NCI-H524 (cell line): Measurements from ENCODE around the gene MTFP1.
"Not testable (repeated sequence)": the region's sequence is repeated elsewhere in the genome, so short reads cannot be mapped to it uniquely, and the experiment has no call there.

Source experiments
- DNase-seq, 2 experiments: peaks; one replicate each; lab custom pipeline; 2025; lab: John Stamatoyannopoulos, UW

The MTFP1 gene

DNA sequence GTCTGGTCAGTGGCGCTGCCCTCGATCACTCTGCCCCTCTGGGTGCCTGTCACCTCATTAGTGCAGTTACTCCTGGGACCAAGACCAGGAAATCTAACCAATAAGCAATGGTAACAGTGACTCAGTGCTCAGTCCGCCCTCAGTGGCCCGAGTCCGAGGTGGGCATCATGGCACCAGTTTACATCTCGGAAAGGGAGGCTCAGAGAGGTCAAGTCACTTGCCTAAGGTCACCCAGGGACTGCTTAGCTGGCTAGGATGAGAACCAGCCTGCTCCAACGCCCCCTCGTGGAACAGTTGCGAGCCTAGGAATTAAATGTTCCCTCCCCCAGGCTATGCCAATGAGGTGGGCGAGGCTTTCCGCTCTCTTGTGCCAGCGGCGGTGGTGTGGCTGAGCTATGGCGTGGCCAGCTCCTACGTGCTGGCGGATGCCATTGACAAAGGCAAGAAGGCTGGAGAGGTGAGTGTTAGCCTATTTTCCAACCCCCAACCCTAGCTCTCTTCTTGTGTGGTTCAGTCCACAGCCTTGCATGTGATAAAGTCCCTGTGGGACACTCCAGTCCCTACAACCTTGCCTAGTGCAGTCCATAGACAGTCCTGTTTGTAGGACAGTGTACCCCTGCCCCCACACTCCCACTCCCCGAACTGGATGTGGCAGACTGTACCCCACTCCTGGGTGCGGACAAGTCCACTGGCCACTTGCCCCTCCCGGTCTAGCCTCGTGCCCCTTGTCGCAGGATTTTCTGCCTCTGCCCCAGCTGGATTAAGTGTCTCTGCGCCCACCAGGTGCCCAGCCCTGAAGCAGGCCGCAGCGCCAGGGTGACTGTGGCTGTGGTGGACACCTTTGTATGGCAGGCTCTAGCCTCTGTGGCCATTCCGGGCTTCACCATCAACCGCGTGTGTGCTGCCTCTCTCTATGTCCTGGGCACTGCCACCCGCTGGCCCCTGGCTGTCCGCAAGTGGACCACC is 1.1 kb downstream of the MTFP1 start:
- peak; percentile 72 to 76 for DNase-seq

DNA sequence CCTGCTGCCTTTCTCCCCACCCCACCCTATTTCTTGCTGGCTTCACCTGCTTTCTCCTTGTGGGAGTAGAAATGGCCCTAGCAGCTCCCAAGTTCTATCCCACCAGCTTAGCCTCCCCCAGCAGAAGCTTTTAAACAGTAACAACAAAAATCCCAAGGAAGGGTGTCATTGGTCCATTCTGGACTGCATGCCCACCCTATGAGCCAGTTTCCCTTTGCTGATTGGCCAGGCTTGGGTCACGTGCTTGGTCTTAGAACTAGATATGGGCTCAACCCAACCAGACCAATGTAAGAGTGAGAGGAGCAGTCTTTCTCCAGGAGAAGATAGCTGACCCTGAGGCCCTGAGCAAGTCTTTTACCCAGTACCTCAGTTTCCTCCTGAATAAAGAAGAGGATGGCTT is 2.3 kb downstream of the MTFP1 start:
- no peak for DNase-seq

DNA sequence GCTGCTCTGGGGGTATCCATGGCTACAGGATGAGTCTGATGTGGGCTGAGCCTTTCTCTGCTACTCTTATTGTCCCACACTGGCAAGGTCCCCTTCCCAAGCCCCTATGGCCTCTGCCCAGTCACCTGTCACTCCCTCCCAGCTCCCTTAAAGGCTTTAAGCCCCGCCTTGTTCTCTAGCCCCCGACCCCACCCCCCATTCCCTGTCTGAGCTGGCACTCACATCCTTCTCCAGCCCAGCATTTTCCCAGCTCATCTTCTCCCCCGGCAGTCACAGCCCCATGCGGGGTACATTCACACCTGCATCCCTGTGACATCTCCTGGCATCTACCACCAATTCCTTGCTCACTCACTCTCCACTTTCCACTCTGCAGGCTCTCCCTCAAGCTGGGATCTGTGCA is 4.3 kb downstream of the MTFP1 start:
- DNase-seq = no peak

DNA sequence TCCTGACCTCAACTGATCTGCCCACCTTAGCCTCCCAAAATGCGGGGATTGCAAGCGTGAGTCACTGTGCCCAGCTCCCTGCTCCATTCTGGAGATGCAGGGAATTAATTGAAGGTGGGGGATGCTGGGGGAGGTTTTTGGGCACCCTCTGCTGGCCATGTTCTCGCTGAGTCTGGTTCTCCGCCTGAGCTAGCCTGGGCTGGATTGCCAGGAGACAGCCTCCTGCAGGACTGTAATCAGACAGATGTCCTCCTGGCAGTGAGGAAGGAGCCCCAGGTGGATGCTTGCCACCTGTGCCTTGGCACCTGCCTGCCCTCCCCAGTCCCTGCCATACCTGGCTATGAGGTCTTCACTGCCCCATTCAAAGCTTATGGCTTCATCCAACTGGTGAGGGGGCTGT is 5.4 kb downstream of the MTFP1 start:
- no peak for DNase-seq

DNA sequence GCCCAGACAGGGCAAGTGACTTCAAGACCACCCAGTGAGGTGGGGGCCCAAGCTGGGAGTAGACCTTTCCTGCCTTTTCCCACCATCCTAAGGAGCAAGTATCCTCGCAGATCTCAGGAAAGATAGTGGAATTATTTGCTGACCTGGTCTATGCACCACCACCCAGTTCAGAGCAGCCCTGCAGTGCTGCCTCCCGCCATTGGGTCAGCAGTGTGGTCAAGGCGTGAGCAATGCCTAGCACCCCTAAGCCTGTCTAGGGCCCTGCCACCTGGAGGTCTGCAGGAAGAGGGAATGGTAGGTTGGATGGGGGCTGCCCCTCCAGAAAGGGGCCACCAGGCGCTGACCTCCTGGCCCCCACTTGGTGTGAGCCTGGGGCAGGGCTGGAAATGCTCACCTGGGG is 6.5 kb downstream of the MTFP1 start:
- DNase-seq = no peak

DNA sequence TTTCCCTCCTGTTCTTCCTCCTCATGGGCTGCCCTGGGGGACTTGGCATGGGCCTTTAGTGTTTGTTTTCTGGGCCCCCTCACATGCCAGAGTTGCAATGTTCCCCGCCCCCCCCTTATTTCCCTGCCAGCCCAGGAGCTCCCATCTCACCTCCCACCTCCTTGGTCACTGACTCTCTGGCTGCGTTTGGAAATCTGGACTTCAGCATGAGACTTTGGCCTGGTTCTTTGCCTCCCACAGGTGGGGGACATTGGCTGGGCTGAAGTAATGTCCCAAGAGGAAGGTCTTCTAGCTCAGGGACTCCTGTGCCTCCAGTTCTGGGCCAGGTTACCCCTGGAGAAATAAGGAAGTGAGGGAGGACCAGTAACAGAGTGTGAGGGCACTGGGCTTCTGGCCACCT is 7.0 kb downstream of the MTFP1 start:
- DNase-seq = no peak

DNA sequence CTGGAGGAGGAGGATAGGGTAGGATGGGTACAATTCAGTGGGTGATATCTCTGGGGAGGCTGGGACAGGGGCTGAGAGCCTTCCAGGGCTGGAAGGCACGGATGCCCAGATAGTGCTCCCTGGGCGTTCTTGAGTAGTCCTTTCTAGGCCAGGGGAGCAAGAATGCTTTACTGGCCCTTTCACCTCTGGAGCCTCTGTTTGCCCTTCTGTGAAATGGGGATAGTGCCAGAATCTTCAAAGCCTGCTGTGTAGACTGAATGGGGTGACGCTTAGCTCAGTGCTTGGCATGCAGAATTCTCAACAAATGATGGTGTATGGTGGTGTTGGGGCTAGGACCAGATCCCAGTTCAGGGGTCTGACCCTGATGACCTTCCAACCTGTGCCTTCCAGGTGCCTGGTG is 7.7 kb downstream of the MTFP1 start:
- DNase-seq = no peak

DNA sequence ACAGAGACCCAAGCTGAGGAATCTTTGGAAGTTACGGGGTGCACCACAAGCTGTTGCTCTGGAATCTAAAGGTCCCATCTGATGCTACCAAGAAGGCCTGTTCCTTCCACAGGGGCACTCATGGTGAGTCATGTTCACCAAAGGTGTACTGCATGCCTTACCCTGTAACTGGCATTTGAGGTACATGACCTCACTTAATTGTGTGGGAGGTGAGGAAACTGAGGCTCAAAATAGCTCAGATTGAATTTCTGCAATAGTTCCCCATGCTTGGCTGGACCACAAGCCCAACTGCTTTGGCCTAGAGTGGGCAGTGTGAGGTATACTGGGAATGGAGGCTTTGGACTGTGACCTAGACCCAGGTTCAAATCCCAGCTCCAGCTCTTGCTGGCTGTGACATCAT is 8.2 kb downstream of the MTFP1 start:
- DNase-seq = no peak

DNA sequence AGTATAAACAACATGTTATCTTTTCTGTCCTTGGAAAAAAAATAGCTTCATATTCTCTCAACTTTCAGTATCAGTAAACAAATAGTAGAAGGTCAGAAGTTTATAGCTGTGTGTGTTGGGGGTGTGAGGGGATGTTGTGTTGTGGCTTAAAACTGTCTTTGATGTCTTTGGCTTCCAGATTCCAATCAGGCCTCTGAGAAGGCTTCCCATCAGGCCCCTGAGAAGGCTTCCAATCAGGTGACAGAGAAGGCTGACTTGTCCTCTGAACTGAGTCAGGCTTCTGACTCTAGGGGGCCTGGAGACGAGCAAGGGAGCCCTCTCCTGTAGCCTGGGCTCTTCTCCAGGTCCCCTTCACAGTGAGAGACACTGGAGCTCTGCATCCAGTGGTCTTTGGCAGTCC is 9.3 kb downstream of the MTFP1 start:
- no peak for DNase-seq

DNA sequence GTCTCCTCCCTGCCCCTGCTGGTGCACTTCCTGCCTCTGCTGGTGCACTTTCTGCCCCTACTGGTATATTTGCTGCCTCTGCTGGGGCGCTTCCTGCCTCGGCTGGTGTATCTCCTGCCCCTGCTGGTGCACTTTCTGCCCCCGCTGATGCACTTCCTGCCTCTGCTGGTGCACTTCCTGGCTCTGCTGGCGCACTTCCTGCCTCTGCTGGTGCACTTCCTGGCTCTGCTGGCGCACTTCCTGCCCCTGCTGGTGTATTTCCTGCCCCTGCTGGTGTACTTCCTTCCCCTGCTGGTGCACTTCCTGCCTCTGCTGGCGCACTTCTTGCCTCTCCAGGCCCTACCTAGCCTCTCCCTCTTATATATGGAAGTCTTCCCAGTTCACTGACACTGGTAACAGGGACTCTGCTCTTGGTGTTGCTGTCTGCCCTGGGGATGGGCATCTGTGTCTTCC is 10.1 kb downstream of the MTFP1 start:
- DNase-seq = no peak

DNA sequence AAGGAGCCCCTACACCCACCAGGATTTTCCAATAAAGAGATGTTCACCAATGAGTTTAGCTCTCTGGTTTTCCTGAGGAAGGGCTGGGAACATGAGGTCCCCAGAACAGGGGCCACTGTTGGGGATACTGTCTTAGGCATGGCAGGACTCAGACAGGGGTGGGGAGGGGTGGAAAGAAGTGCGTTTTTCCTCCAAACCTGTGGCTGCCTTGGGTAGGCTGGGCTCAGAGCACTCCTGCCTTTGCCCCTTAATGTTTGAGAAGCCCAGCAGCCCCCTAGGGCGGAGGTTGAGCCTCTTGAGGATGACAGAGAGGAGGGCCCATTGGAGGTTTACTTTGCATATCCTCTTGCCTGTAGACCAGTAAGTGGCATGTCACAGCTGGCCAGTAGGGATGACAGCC is 10.6 kb downstream of the MTFP1 start:
- DNase-seq = no peak

DNA sequence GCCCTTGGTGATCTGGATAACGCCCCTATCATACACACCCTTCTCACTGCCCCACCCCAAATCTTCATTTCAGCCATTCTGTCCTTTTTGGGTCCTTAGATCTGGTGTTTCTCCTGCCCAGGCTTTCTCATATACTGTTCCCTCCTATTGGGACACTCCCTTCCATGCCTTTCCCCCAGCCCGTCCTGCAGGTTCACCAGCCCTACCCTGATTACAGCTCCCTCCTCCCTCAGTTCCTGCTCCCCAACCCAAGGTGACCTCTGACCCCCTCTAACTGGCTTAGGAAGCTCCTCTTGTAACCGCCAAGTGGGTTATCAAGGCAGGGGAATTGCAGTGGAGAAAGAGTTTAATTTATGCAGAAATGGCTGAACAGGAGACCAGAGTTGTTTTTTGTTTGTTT is 13.0 kb downstream of the MTFP1 start:
- no peak for DNase-seq

DNA sequence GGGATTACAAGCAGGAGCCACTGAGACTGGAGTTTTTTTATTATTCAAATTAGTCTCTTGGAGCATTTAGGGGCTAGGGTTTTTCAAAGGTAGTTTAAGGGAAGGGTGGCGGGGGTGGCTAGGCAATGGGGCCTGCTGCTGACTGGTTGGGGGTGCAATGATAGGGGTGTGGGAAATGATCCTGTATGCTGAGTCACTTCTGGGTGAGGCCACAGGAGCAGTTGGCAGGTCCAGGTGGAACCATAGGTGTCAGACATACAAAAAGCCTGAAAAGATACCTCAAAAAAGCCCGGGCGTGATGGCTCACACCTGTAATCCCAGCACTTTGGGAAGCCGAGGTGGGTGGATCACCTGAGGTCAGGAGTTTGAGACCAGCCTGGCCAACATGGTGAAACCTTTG is 13.7 kb downstream of the MTFP1 start:
- DNase-seq = no peak

DNA sequence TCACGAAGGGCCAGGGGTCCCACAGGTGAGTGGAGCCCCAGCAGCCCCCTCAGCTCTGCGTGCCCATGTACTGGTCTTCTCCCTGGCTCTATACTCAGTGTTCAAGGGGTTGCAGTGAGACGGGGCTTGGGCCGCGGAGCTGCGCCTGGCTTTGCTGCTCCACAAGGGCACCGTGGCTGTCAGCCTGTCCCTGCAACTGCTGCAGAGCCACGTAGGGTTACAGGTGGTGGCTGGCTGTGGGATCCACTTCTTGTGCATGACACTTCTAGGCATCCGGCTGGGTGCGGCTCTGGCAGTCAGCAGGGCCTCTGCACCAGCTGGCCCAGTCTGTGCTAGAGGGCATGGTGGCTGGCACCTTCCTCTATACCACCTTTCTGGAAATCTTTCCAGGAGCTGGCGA is 14.3 kb downstream of the MTFP1 start:
- DNase-seq = no peak

DNA sequence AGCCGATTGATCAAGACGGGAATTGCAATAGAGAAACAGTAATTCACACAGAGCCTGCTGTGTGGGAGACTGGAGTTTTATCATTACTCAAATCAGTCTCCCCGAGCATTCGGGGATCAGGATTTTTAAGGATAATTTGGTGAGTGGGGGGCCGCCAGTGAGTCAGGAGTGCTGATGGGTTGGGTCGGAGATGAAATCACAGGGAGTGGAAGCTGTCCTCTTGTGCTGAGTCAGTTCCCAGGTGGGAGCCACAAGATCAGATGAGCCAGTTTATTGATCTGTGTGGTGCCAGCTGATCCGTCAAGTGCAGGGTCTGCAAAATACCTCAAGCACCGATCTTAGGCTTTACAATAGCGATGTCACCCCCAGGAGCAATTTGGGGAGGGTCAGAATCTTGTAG is 15.5 kb downstream of the MTFP1 start:
- DNase-seq = no peak

DNA sequence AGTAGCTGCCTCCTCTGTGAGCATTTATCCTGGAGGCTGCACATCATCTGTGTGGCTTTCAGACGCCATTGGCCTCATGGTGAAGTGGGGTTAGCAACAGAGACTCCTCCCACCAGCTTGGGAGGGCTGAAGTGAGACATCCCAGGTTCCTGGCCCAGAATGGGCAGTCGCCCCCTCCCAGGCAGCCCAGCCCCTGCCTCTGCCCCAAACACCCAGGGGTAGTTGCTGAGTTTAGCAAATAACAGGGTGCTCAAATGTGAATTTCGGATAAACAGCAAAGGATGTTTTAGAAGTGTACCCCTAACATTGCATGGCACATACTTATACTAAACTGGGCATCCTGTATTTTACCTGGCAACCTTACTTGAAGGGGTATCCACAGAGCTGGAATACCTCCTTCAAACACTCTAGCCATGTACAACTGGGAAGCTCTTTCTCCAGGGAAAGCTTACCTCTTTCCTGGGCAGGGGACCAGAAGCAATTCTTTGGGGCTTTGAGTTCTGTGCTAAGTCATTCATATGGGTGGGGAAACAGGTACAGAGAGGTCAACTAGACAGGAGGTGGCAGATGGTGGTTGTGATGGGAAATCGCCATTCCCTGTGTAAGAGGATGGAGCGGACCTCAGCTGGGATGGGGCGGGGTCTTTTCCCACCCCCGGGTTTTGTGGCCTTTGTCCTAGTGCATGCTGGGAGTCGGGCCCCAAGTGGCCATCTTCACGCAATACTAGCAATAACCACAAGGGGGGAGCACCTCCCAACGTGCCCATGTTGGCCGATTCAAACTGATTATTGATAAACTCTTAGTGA is 19.3 kb downstream of the MTFP1 start:
- peak; percentile 73 to 87 for DNase-seq

DNA sequence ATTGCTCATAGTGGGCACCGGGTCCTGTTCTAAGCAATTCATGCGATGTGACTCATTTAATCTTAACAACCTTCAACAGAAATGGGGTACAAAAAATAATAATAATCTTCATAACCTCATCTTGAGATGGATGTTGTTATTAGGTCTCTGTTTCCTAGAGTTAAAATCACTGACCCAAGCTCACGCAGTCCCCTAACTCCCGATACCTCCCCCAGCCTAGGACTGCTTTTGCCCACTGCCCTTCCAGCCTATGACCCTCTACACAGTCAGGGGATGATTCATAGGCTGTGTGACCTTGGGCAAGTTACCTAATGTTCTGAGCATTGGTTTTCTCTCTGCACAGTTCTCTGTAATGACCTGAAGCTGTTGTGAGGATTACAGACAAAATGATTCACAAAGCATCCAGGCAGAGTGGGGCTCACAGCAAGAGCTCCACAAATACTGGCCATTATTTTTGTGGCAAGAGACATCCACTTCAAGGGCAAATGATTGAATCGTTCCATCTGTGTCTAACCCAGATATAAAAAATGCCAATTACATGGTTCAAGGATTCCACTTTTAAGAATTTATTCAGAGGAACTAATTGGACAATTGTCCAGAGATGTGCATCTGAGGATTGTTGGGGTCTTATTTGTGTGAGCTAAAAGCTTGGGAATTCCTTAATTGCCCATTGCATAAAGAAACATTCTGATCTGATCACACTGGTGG is 20.0 kb downstream of the MTFP1 start:
- no peak for DNase-seq

DNA sequence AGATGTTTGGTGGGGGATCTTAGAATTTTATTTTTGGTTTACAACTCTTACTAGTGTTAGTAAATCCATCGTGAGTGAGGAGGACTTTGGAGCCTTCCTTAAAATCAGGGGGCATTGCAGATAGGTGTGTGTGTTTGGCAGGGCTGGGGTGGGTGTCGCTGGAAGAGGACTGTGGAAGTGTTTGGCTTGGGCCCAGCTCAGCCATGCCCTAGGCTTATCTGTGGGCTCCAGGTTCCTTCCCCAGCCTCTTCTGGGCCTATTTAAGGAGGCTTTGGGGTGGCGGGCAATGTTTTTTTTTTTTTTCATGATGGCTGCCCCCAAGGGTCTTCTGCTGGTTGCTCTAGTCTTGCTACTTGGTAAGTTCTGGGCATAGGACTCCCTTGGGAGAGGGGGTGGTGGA is 22.1 kb downstream of the MTFP1 start:
- no peak for DNase-seq

DNA sequence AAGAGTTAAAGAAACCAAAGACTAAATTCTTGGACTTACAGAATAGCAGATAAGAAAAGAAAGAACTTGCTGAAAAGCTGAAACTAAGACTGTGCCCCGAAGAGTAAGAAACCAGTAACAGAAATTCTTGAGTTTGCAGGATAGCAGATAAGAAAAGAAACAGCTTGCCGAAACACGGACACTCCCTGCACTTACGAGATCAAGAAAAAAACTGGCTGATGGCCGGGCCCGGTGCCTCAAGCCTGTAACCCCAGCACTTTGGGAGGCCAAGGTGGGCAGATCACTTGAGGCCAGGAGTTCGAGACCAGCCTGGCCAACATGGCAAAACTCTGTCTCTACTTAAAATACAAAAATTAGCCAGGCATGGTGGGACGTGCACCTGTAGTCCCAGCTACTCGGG is 25.9 kb downstream of the MTFP1 start:
- DNase-seq = not testable (repeated sequence)

DNA sequence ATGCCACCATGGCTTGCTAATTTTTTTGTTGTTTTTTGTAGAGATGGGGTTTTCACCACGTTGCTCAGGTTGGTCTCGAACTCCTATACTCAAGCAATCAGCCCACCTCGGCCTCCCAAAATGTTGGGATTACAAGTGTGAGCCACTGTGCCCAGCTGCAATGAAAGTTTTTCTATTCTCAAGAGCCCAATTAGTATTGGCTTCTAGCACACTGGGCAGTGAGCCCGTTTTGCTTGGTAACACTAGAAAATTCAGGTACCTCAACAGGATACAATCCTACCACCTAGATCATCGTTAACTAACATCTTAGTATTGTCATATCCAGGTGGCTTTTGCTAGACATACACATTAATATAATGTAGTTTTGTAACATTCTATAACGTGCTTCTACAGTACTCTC is 27.3 kb downstream of the MTFP1 start:
- no peak for DNase-seq

DNA sequence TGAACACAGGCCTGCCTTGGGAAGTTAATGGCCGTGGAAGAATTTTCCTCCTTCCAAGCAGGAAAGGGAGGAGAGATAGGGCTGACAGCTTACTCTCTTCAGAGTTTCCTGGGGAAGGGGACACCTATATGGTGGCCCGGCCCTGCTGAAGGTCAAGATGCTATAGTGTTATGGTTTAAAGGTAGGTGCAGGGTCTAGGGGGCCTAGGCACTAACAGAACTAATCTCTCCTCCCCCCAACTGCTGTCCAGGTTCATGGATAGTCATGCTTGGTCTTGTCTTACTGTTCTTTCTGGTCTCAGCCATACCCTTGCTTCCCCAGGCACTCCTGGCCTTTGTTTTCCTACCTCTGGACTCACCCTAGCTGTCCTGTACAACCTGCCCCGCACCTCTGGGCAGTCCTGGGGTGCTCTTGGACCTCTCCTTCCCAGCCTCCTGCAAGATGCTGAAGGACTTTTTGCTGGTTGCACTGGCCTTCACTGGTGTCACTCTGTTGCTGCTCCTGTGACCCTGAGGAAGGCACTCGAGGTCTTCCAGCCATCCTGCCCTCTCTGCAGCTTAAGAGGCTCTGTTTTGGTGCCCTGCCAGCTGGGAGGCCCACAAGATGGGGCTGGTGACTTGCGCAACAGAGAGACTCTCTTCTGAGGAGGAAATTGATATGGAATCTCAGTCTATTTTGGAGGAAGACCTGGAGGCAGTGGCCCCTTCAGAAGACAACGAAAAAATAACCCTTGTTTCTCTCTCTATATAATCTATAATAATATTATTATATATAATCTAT is 28.4 kb downstream of the MTFP1 start:
- peak; percentile 54 to 59 for DNase-seq
